ENCODE data around the gene LPP.

DNA sequence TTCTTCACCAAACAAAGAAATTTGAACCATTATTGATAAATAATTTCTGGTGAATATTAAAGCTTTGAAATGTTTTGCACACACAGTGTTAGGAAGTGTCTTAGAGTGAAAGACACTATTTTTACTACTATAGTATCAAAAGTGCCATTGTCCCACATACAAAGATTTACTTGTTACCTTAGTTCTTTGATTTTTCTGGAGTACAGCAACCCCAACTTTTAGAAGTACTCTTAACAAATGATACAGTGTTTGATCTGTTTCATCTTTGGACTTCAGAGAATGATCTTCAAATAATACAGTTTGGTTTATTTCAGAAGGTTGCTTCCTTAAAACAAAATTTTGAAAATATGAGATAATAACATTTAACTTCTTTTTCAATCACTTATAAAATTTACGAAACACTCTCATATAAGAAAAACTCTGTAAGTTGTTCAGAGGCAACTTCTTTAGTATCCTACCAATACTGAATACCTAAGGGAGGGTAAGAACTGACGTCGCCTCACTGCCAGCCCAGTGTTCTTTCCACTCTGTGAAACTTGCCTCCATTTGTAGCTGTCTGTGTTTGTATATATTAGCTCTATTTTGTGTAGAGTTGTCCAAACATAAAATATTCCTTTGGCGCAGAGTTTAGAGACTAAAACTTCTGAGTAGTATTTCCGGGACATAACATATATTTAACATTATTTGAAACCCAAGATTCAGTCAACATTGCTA lies 464.2 kb downstream of the LPP start:
- no peak for TF ChIP-seq EP300 (IDR thresholded peaks at IDR 0.05; ENCODE audit: low read depth)
- TF ChIP-seq, protein P1, sequence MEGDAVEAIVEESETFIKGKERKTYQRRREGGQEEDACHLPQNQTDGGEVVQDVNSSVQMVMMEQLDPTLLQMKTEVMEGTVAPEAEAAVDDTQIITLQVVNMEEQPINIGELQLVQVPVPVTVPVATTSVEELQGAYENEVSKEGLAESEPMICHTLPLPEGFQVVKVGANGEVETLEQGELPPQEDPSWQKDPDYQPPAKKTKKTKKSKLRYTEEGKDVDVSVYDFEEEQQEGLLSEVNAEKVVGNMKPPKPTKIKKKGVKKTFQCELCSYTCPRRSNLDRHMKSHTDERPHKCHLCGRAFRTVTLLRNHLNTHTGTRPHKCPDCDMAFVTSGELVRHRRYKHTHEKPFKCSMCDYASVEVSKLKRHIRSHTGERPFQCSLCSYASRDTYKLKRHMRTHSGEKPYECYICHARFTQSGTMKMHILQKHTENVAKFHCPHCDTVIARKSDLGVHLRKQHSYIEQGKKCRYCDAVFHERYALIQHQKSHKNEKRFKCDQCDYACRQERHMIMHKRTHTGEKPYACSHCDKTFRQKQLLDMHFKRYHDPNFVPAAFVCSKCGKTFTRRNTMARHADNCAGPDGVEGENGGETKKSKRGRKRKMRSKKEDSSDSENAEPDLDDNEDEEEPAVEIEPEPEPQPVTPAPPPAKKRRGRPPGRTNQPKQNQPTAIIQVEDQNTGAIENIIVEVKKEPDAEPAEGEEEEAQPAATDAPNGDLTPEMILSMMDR (IDR thresholded peaks at IDR 0.05): no peak
- no peak for TF ChIP-seq POLR2AphosphoS5 (IDR thresholded peaks at IDR 0.05)
- TF ChIP-seq POLR2A (IDR thresholded peaks at IDR 0.05): no peak
